GM12865 (cell line): Measurements from ENCODE around the gene ADARB1.
"Not testable (repeated sequence)": the region's sequence is repeated elsewhere in the genome, so short reads cannot be mapped to it uniquely, and the experiment has no call there.

Source experiments
- DNase-seq: peaks from one replicate; pipeline ENCODE4 v3.0.0; 2010; ENCODE audit warnings: low read depth
- H3K4me3 ChIP-seq: 2 replicates; pipeline ENCODE4 v1.5.1; 2011; ENCODE audit warnings: mild to moderate bottlenecking, low read depth, low read length, control low read depth
- CTCF ChIP-seq: IDR thresholded peaks from 2 replicates; pipeline ENCODE4 v1.5.1; 2011; ENCODE audit warnings: low read length, control low read depth, low read depth, inconsistent platforms; ENCODE audit not compliant: insufficient read depth; ENCODE audit errors: missing control alignments

ADARB1 gene

GRCh38 chr21:45130324-45130774 is 56.0 kb downstream of the ADARB1 start:
- no peak overlapping the region for H3K4me3 ChIP-seq
- no peak for DNase-seq
- TF ChIP-seq CTCF = no peak

GRCh38 chr21:45131537-45131999 is 57.2 kb downstream of the ADARB1 start:
- H3K4me3 ChIP-seq = no peak overlapping the region
- no peak for DNase-seq
- TF ChIP-seq CTCF = no peak

GRCh38 chr21:45132841-45133573 is 58.6 kb downstream of the ADARB1 start:
- no peak for TF ChIP-seq CTCF

GRCh38 chr21:45133574-45134278 is 59.3 kb downstream of the ADARB1 start:
- H3K4me3 ChIP-seq, DNase-seq: not testable (repeated sequence)

More at GRCh38 chr21:45132841-45133573, 58.6 kb downstream of the ADARB1 start:
- no peak overlapping the region for H3K4me3 ChIP-seq
- DNase-seq = no peak

- no peak for DNase-seq
- TF ChIP-seq CTCF = no peak
- H3K4me3 ChIP-seq = no peak overlapping the region
Measured at GRCh38 chr21:45134279-45135076, 60.1 kb downstream of the ADARB1 start.

GRCh38 chr21:45135122-45135521 is 60.7 kb downstream of the ADARB1 start:
- DNase-seq = no peak
- H3K4me3 ChIP-seq = no peak overlapping the region
- no peak for TF ChIP-seq CTCF

GRCh38 chr21:45135868-45136267 is 61.5 kb downstream of the ADARB1 start:
- H3K4me3 ChIP-seq = no peak overlapping the region
- no peak for DNase-seq
- TF ChIP-seq CTCF = no peak
